HG03064 (cell line): ENCODE measurements around the gene NFIA.

Experiments used
- ATAC-seq: cut with Tn5 transposase; IDR thresholded peaks from one replicate; pipeline ENCODE4 v1.9.1; 2021; ENCODE audit warnings: low read depth; ENCODE audit not compliant: unreplicated experiment

Gene NFIA

GRCh38 chr1:61403679-61404596, 321.6 kb downstream of the NFIA start:
- no peak for ATAC-seq

- no peak for ATAC-seq
Observed at GRCh38 chr1:61404597-61405376, 322.4 kb downstream of the NFIA start.

GRCh38 chr1:61406467-61406866, 324.1 kb downstream of the NFIA start:
- ATAC-seq = no peak

- no peak for ATAC-seq
Observed at GRCh38 chr1:61412601-61413000, 330.2 kb downstream of the NFIA start.

- no peak for ATAC-seq
Observed at GRCh38 chr1:61419196-61419595, 336.8 kb downstream of the NFIA start.

- no peak for ATAC-seq
Observed at GRCh38 chr1:61419657-61420056, 337.3 kb downstream of the NFIA start.

- ATAC-seq = no peak
Observed at GRCh38 chr1:61420243-61420642, 337.9 kb downstream of the NFIA start.

GRCh38 chr1:61420909-61421835, 338.8 kb downstream of the NFIA start:
- no peak for ATAC-seq

GRCh38 chr1:61423643-61424042, 341.3 kb downstream of the NFIA start:
- no peak for ATAC-seq

- ATAC-seq = no peak
Observed at GRCh38 chr1:61424382-61424781, 342.0 kb downstream of the NFIA start.

GRCh38 chr1:61425040-61425439, 342.7 kb downstream of the NFIA start:
- ATAC-seq = no peak

GRCh38 chr1:61426254-61426653, 343.9 kb downstream of the NFIA start:
- ATAC-seq = no peak

- no peak for ATAC-seq
Observed at GRCh38 chr1:61426885-61427284, 344.5 kb downstream of the NFIA start.

GRCh38 chr1:61427510-61427909, 345.1 kb downstream of the NFIA start:
- no peak for ATAC-seq

GRCh38 chr1:61428146-61428545, 345.8 kb downstream of the NFIA start:
- ATAC-seq = no peak

GRCh38 chr1:61432616-61433388, 350.4 kb downstream of the NFIA start:
- ATAC-seq = no peak

GRCh38 chr1:61433646-61434045, 351.3 kb downstream of the NFIA start:
- no peak for ATAC-seq

- ATAC-seq = no peak
Observed at GRCh38 chr1:61434276-61434675, 351.9 kb downstream of the NFIA start.

- ATAC-seq = no peak
Observed at GRCh38 chr1:61435226-61435625, 352.9 kb downstream of the NFIA start.

- no peak for ATAC-seq
Observed at GRCh38 chr1:61436016-61436415, 353.7 kb downstream of the NFIA start.
